PC-3 (cell line): ENCODE data around the gene HIBCH. TPM values are rescaled to one million over a fixed set of nuclear protein-coding genes. Genes with fewer than 3 reads are reported as not detected.

ENCODE experiments used
- ATAC-seq: fragments of 200-7000 bp; cut with Tn5 transposase; 2 replicates; pipeline ENCODE4 v1.9.1; 2020; ENCODE audit warnings: mild to moderate bottlenecking, moderate library complexity
- BruUV-seq: library from RNA; stranded (reverse); fragments of 400-500 nt; replicated peaks from 2 replicates; lab custom pipeline; 2021; lab: Mats Ljungman, UMichigan
- CTCF ChIA-PET: fragments of 300-600 bp; sonication (Branson Sonifier 250); formaldehyde crosslinking; loops from one replicate; lab custom pipeline; 2022; ENCODE audit warnings: antibody characterized with exemption; lab: Charles Lee
- POLR2A ChIA-PET: fragments of 300-600 bp; sonication (Branson Sonifier 250); formaldehyde crosslinking; loops from one replicate; lab custom pipeline; 2022; ENCODE audit warnings: antibody characterized with exemption; ENCODE audit not compliant: unreplicated experiment; lab: Charles Lee
- DNase-seq: peaks from one replicate; pipeline ENCODE4 v3.0.0-alpha.2; 2015
- H2AFZ ChIP-seq: fragments of 300-600 bp; sonication (generic); 2 replicates; pipeline ENCODE4 v1.6.0; 2016; ENCODE audit warnings: antibody characterized with exemption, low read length
- H3F3A ChIP-seq: fragments of 300-600 bp; sonication (generic); one replicate; pipeline ENCODE4 v1.6.0; 2017; ENCODE audit warnings: antibody characterized with exemption, low read length, control low read depth, mild to moderate bottlenecking; ENCODE audit not compliant: unreplicated experiment
- H3K27ac ChIP-seq: fragments of 300-600 bp; sonication (generic); 2 replicates; pipeline ENCODE4 v1.5.1; 2016; ENCODE audit warnings: mild to moderate bottlenecking, low read length
- H3K27me3 ChIP-seq: fragments of 300-600 bp; sonication (generic); 2 replicates; pipeline ENCODE4 v1.6.1; 2016; ENCODE audit warnings: low read length, mixed read lengths
- H3K36me3 ChIP-seq: fragments of 300-600 bp; sonication (generic); 2 replicates; pipeline ENCODE4 v1.6.1; 2016; ENCODE audit warnings: low read depth, mixed run types, low read length, mixed read lengths
- H3K4me1 ChIP-seq: fragments of 300-600 bp; sonication (generic); 2 replicates; pipeline ENCODE4 v1.5.1; 2016; ENCODE audit warnings: low read length; ENCODE audit not compliant: insufficient read depth
- H3K4me2 ChIP-seq: fragments of 300-600 bp; sonication (generic); 2 replicates; pipeline ENCODE4 v1.6.0; 2016; ENCODE audit warnings: low read length
- H3K4me3 ChIP-seq: fragments of 300-600 bp; sonication (generic); 2 replicates; pipeline ENCODE4 v1.5.1; 2016; ENCODE audit warnings: mild to moderate bottlenecking, low read length, mixed read lengths
- H3K79me2 ChIP-seq: fragments of 300-600 bp; sonication (generic); 2 replicates; pipeline ENCODE4 v1.6.1; 2017; ENCODE audit warnings: low read length, mixed read lengths
- H3K9ac ChIP-seq: fragments of 300-600 bp; sonication (generic); 2 replicates; pipeline ENCODE4 v1.6.0; 2016; ENCODE audit warnings: mild to moderate bottlenecking, low read length
- H3K9me2 ChIP-seq: fragments of 300-600 bp; sonication (generic); replicated peaks from 2 replicates; pipeline ENCODE4 v1.6.1; 2016; ENCODE audit warnings: mixed run types, low read length, mixed read lengths
- H3K9me3 ChIP-seq: fragments of 300-600 bp; sonication (generic); 2 replicates; pipeline ENCODE4 v1.6.1; 2016; ENCODE audit warnings: low read length, mixed read lengths
- H4K20me1 ChIP-seq: fragments of 300-600 bp; sonication (generic); 2 replicates; pipeline ENCODE4 v1.6.1; 2016; ENCODE audit warnings: low read length, mixed read lengths
- CTCF ChIP-seq: fragments of 300-600 bp; sonication (generic); conservative IDR thresholded peaks from 2 replicates; pipeline ENCODE4 v1.5.1; 2017; ENCODE audit warnings: antibody characterized with exemption, low read depth, mild to moderate bottlenecking, low read length
- EZH2 ChIP-seq: fragments of 300-600 bp; sonication (generic); IDR thresholded peaks from one replicate; pipeline ENCODE4 v1.6.1; 2017; ENCODE audit warnings: antibody characterized with exemption, mild to moderate bottlenecking, low read length; ENCODE audit not compliant: unreplicated experiment
- EZH2phosphoT487 ChIP-seq: fragments of 300-600 bp; sonication (generic); IDR thresholded peaks from 2 replicates; pipeline ENCODE4 v1.6.1; 2018; ENCODE audit warnings: mild to moderate bottlenecking, antibody characterized with exemption, low read length, borderline replicate concordance
- intact Hi-C: fragments of 100-400 bp; cut with micrococcal nuclease; formaldehyde crosslinking; loops from 2 replicates; pipeline ENCODE4 v1.9.0; 2023
- total RNA-seq: library from RNA; depleted of rRNA; stranded (reverse); fragments of >200 nt; gene quantifications from 2 replicates; pipeline ENCODE4 v1.2.3, GENCODE V29; 2014

The HIBCH gene
- total RNA-seq, 1 experiment from 2014 or later, result 12.0 TPM

GRCh38 chr2:190340369-190340768 lies 20.7 kb upstream of the HIBCH start:
- ATAC-seq, result no peak
- no peaks in the 10 kb centered on the region for H3K36me3 ChIP-seq
- no peaks in the 10 kb centered on the region for H4K20me1 ChIP-seq
- H3K9me2 ChIP-seq, result no peaks in the 10 kb centered on the region
- TF ChIP-seq EZH2phosphoT487, result no peak
- no peak for TF ChIP-seq EZH2
- TF ChIP-seq CTCF, result no peak
- H3K9me3 ChIP-seq, result no peaks in the 10 kb centered on the region
- H3F3A ChIP-seq, result no peaks in the 10 kb centered on the region
- intact Hi-C loops, result no loop called here
- no peak overlapping the region for H3K4me2 ChIP-seq
- CTCF ChIA-PET, result no interaction called here
- H2AFZ ChIP-seq, result no peak overlapping the region
- peaks cover 7% of the 10 kb centered on the region for H3K79me2 ChIP-seq
- no peak overlapping the region for H3K9ac ChIP-seq
- H3K4me3 ChIP-seq, result no peak overlapping the region
- BruUV-seq, result no TSS peak
- no peak overlapping the region for H3K27ac ChIP-seq
- peaks cover 9% of the 10 kb centered on the region for H3K4me1 ChIP-seq
- no peaks in the 10 kb centered on the region for H3K27me3 ChIP-seq
- DNase-seq, result peak; percentile 23
- POLR2A ChIA-PET, result no interaction called here

GRCh38 chr2:190339394-190339793 lies 19.8 kb upstream of the HIBCH start:
- no peak overlapping the region for H3K9ac ChIP-seq
- DNase-seq (no peak), ATAC-seq (no peak)
- no peak overlapping the region for H2AFZ ChIP-seq
- peaks cover 2% of the 10 kb centered on the region; the same call in 1 of the 2 replicates for H3K79me2 ChIP-seq
- no peak overlapping the region for H3K4me3 ChIP-seq
- no peak overlapping the region for H3K4me2 ChIP-seq
- no peaks in the 10 kb centered on the region for H3K9me2 ChIP-seq
- peaks cover 1% of the 10 kb centered on the region for H3K4me1 ChIP-seq
- no peaks in the 10 kb centered on the region for H3F3A ChIP-seq
- ChIA-PET POLR2A (no interaction called here), CTCF (no interaction called here)
- TF ChIP-seq EZH2 (no peak), CTCF (no peak), EZH2phosphoT487 (no peak)
- no peaks in the 10 kb centered on the region for H3K9me3 ChIP-seq
- no TSS peak for BruUV-seq
- no peak overlapping the region for H3K27ac ChIP-seq
- intact Hi-C loops, result no loop called here
- H3K27me3 ChIP-seq, result no peaks in the 10 kb centered on the region
- H4K20me1 ChIP-seq, result no peaks in the 10 kb centered on the region
- H3K36me3 ChIP-seq, result no peaks in the 10 kb centered on the region

- TF ChIP-seq CTCF, result no peak
- no peak for TF ChIP-seq EZH2phosphoT487
- TF ChIP-seq EZH2, result no peak
- ChIA-PET POLR2A (no interaction called here), CTCF (interaction anchor here (0.6 kb wide), 1 partner anchor 628 kb away, joined by 5 read pairs; no protein-coding TSS in a partner anchor)
- H3K36me3 ChIP-seq, result no peaks in the 10 kb centered on the region
- no peaks in the 10 kb centered on the region for H3K9me3 ChIP-seq
- no peak overlapping the region for H3K4me2 ChIP-seq
- no peak overlapping the region for H2AFZ ChIP-seq
- no peaks in the 10 kb centered on the region for H3K27me3 ChIP-seq
- H3K27ac ChIP-seq, result no peak overlapping the region
- no peaks in the 10 kb centered on the region; the same call in 1 of the 2 replicates for H3K4me1 ChIP-seq
- H3K4me3 ChIP-seq, result no peak overlapping the region
- DNase-seq, result no peak
- H3K79me2 ChIP-seq, result no peaks in the 10 kb centered on the region
- intact Hi-C loops, result no loop called here
- no peak overlapping the region for H3K9ac ChIP-seq
- H4K20me1 ChIP-seq, result no peaks in the 10 kb centered on the region
- H3F3A ChIP-seq, result no peaks in the 10 kb centered on the region
- no peaks in the 10 kb centered on the region for H3K9me2 ChIP-seq
- no TSS peak for BruUV-seq
- ATAC-seq, result no peak
Observed at GRCh38 chr2:190338453-190338852, 18.8 kb upstream of the HIBCH start.
